ENCODE measurements around the gene MED4. TPM values are rescaled to one million over a fixed set of nuclear protein-coding genes. Genes with fewer than 3 reads are reported as not detected.

The MED4 gene
- total and polyA plus RNA-seq, 2 experiments from 2014 or later: 29.0 to 92.5 TPM

- TF ChIP-seq NANOG (IDR thresholded peaks at IDR 0.05; ENCODE audit: borderline replicate concordance): no peak
- TF ChIP-seq, protein P1, sequence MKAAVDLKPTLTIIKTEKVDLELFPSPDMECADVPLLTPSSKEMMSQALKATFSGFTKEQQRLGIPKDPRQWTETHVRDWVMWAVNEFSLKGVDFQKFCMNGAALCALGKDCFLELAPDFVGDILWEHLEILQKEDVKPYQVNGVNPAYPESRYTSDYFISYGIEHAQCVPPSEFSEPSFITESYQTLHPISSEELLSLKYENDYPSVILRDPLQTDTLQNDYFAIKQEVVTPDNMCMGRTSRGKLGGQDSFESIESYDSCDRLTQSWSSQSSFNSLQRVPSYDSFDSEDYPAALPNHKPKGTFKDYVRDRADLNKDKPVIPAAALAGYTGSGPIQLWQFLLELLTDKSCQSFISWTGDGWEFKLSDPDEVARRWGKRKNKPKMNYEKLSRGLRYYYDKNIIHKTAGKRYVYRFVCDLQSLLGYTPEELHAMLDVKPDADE (IDR thresholded peaks at IDR 0.05): no peak
- TF ChIP-seq, protein P2, sequence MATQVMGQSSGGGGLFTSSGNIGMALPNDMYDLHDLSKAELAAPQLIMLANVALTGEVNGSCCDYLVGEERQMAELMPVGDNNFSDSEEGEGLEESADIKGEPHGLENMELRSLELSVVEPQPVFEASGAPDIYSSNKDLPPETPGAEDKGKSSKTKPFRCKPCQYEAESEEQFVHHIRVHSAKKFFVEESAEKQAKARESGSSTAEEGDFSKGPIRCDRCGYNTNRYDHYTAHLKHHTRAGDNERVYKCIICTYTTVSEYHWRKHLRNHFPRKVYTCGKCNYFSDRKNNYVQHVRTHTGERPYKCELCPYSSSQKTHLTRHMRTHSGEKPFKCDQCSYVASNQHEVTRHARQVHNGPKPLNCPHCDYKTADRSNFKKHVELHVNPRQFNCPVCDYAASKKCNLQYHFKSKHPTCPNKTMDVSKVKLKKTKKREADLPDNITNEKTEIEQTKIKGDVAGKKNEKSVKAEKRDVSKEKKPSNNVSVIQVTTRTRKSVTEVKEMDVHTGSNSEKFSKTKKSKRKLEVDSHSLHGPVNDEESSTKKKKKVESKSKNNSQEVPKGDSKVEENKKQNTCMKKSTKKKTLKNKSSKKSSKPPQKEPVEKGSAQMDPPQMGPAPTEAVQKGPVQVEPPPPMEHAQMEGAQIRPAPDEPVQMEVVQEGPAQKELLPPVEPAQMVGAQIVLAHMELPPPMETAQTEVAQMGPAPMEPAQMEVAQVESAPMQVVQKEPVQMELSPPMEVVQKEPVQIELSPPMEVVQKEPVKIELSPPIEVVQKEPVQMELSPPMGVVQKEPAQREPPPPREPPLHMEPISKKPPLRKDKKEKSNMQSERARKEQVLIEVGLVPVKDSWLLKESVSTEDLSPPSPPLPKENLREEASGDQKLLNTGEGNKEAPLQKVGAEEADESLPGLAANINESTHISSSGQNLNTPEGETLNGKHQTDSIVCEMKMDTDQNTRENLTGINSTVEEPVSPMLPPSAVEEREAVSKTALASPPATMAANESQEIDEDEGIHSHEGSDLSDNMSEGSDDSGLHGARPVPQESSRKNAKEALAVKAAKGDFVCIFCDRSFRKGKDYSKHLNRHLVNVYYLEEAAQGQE (IDR thresholded peaks at IDR 0.05; ENCODE audit: unreplicated experiment): no peak
- TF ChIP-seq ZNF462 (CRISPR knock-in tag; IDR thresholded peaks at IDR 0.05): no peak
- no peak for TF ChIP-seq JUNB (IDR thresholded peaks at IDR 0.05; ENCODE audit: unreplicated experiment)
- TF ChIP-seq CREB1 (CRISPR knock-in tag; IDR thresholded peaks at IDR 0.05; ENCODE audit: low read depth): no peak
- TF ChIP-seq ZNF114 (CRISPR knock-in tag; IDR thresholded peaks at IDR 0.05): no peak
- TF ChIP-seq, protein P3, sequence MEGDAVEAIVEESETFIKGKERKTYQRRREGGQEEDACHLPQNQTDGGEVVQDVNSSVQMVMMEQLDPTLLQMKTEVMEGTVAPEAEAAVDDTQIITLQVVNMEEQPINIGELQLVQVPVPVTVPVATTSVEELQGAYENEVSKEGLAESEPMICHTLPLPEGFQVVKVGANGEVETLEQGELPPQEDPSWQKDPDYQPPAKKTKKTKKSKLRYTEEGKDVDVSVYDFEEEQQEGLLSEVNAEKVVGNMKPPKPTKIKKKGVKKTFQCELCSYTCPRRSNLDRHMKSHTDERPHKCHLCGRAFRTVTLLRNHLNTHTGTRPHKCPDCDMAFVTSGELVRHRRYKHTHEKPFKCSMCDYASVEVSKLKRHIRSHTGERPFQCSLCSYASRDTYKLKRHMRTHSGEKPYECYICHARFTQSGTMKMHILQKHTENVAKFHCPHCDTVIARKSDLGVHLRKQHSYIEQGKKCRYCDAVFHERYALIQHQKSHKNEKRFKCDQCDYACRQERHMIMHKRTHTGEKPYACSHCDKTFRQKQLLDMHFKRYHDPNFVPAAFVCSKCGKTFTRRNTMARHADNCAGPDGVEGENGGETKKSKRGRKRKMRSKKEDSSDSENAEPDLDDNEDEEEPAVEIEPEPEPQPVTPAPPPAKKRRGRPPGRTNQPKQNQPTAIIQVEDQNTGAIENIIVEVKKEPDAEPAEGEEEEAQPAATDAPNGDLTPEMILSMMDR (conservative IDR thresholded peaks at IDR 0.05; ENCODE audit: low read depth in 2 of 2): no peak
- no peak for TF ChIP-seq ZNF331 (CRISPR knock-in tag; IDR thresholded peaks at IDR 0.05; ENCODE audit: low read depth)
- TF ChIP-seq STAT1 (IDR thresholded peaks at IDR 0.05; ENCODE audit: unreplicated experiment): no peak
- no peak for TF ChIP-seq POLR2AphosphoS5 (IDR thresholded peaks at IDR 0.05; ENCODE audit: low read depth)
- no peak for TF ChIP-seq EZH2phosphoT487 (IDR thresholded peaks at IDR 0.05; ENCODE audit: unreplicated experiment)
- no peak for TF ChIP-seq EZH2 (IDR thresholded peaks at IDR 0.05; ENCODE audit: low read depth, unreplicated experiment)
- no peak overlapping the region for H3K4me3 Mint-ChIP-seq
Observed at GRCh38 chr13:48029859-48030258, 65.0 kb downstream of the MED4 start.

More at GRCh38 chr13:48029859-48030258, 65.0 kb downstream of the MED4 start:
- Histone ChIP-seq H3F3A (replicated peaks; ENCODE audit: low read depth) (no peaks in the 10 kb centered on the region), H3K4me3 (no peak overlapping the region), H4K20me1 (replicated peaks; ENCODE audit: insufficient read depth) (no peaks in the 10 kb centered on the region), H3K79me2 (replicated peaks; ENCODE audit: insufficient read depth) (no peaks in the 10 kb centered on the region), H2AFZ (no peak overlapping the region), H3K27me3 (ENCODE audit: insufficient read depth) (no peaks in the 10 kb centered on the region), H3K36me3 (ENCODE audit: insufficient read depth) (peaks cover 11% of the 10 kb centered on the region), H3K4me2 (no peak overlapping the region), H3K27ac (ENCODE audit: low read depth) (no peak overlapping the region), H3K4me1 (ENCODE audit: insufficient read depth) (no peaks in the 10 kb centered on the region), H3K9me2 (ENCODE audit: insufficient read depth) (no peaks in the 10 kb centered on the region)
- Mint-ChIP-seq H3K27me3 (ENCODE audit: insufficient read depth, low read depth, poor library complexity) (peaks cover 5% of the 10 kb centered on the region), H3K27ac (no peak overlapping the region), H3K4me1 (no peaks in the 10 kb centered on the region), H3K9me3 (peaks cover 45% of the 10 kb centered on the region), H3K36me3 (ENCODE audit: low read depth) (peaks cover 45% of the 10 kb centered on the region)
- ATAC-seq (no peak), DNase-seq (ENCODE audit: low spot score) (no peak)
